HG02970 (cell line): ENCODE results near the gene BTN1A1.

ENCODE experiments used
- ATAC-seq: cut with Tn5 transposase; IDR thresholded peaks from one replicate; pipeline ENCODE4 v1.9.1; 2021; ENCODE audit warnings: mild to moderate bottlenecking, moderate library complexity, moderate number of reproducible peaks; ENCODE audit not compliant: unreplicated experiment, low FRiP score

BTN1A1 gene

DNA sequence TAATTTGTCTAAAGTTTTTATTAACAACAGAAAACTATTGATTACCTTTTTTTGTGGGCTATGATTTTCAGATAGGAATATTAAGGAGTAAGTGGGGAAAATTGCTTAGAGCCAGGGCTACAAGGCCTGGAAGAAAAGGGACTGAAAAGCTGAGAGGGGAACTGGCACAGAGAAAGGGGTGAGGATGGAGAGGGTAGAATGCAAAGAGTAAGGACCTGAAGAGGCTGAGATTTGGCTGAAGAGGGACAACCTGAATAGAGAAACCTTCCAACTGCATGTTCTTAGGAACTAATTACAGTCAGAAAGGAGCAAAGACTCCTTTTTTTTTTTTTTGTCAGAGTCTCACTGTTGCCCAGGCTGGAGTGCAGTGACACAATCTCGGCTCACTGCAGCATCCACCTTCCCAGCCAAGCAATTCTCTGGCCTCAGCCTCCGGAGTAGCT lies 25.6 kb upstream of the BTN1A1 start:
- ATAC-seq, result no peak

DNA sequence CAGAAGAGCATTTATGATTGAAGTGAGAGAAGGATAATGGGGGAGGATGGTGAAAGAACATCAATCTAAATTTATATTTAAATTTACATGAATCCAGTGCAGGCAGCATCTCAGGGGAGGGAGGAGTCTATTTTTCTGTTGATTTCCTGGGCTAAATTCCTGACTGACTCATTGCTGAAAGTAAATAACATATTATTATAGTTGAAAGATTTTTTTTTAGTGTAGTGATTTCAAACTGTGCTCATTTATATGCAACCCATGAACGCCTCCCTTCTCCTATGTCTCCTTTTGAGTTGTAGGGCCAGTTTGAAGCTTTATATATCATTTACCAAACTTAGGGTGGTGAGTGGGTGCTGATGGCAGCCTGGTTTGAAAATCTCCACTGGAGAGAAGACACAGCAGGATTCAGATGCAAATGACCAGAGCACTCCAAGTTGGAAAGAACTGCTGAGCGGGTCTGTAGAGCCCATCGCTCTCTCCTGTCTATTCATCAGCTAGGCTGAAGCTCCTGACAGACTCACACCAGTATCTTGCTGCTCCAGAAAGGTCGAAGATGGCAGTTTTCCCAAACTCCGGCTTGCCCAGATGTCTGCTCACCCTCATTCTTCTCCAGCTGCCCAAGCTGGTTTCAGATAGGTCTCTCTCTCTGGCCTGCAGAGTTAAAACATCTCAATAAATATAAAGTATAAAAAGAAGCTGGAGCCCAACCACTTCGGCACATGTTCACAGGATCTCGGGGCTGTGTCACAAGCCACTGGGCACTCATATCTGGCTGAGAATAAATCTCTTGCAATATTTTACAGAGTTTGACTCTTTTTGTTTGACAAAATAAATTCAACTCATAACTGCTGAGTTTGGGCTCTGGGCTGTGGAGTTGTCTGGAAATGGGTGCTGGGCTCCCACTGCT lies 24.0 kb upstream of the BTN1A1 start:
- no peak for ATAC-seq

DNA sequence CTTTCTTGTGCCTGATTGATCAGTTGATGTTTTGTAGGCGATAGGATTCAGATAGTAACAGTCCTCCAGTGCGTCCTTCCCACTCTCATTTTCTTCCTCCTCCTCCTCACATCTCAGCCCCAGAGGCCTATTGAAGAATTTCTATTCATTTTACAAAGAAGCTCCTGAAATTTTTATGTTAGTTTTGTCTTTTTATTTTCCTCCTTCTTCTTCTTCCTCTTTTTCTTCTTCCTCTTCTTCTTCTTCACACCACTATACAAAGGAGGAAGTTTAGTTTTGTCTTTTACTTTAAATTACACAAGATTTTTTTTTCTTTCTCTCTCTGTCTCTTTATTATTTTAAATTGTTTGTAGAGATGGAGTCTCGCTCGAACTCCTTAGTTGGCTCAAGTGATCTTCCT lies 23.2 kb upstream of the BTN1A1 start:
- ATAC-seq, result no peak

DNA sequence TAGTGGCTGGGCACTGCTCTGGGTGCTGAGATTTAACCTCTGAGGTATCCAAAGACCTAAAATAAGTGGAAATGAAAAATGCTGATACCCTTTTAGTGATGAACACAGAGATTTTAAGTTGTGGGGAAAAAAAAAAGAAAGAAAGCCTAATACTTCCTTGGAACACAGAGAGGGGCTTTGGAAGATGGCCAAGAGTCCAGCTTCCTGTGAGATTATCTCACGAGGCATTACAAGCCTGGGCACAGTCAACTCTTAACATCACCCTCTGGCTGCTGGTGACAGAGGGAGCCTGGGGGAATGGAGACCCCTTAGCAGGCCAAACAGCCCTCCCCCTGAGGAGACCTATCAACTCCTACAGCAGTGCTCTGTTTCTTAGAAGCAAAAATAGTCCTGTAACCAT lies 22.7 kb upstream of the BTN1A1 start:
- ATAC-seq, result no peak

DNA sequence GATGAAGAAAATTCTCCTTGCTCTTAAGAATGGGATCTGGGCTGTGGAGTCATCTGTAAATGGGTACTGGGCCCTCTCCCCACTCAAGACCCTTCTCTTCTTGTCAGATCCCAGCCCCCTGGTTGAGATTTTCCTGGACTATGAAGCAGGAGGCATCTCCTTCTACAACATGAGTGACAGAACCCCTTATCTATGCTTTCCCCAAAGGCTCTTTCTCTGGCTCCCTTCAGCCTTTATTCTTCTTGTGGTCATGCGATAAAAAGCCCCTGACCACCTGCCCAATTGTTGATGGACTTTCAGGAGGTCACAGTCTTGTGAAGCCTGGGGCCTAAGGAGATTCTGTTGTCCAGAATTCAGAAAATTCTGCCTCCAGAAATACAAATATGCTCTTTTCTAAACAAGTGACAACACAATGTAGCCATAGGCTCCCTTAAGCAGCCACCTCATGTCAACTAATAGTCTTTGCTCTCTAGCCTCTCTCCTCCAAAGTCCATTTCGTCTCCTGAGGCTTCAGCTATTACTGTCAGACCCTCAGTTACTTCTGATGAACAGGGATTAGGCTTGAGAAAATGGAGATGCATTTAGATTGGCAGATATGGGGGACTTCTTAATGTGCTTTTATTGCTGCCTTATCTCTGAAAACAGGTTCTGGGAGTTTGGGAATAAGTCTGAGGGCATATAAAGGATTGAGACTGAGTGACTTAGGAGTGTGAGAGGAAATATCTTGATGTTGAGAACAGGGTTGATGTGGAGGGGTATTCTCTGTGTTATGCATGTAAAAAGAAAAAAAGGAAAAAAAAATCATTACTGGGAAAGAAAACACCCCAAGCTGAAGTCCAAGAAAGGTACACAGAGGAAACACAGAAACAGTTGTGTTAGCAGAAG lies 21.8 kb upstream of the BTN1A1 start:
- no peak for ATAC-seq

DNA sequence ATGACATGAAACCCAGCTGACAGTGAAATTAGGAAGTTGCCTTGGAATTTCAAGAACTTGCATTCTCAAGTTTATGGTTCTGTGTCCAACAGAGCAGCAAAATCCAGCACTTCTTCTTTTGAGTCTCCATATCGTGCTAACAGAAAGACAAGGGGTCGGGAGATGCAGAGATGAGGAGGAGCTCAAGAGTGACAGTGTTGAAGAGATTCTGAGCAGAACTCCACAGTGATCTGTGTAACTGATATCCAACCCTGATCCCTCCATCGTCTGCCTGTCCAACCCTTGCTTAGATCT lies 21.2 kb upstream of the BTN1A1 start:
- ATAC-seq, result no peak

DNA sequence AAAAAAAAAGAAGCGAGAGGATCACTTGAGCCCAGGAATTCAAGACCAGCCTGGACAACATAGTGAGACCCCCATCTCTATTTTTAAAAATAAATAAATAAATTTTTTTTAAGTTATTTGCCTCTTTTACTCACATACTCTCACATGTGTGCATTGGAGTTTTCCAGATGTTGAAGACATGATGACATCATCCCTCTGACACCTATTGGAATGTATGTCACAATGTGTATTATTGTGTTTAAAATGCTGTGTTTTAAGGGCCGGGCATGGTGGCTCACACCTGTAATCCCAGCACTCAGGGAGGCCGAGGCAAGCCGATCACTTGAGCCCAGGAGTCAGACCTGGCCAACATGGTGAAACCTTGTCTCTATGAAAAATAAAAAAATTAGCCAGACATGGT lies 17.8 kb upstream of the BTN1A1 start:
- ATAC-seq, result no peak

DNA sequence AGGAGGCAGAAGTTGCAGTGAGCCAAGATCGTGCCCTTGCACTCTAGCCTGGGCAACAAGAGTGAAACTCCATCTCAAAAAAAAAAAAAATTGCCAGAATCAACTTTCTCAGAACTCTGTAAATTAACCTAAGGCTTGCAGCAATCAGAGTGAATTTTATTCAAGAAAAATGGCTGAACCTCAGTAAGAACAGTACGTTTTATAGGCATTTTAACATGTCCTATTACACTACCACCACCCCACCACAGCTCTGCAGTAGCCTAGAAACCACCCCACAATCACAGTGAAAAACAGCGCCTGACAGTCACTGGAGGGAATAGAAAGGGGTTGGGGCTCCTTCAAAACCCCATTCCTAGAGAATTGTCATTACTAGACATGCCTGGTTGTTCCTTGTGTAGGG lies 16.4 kb upstream of the BTN1A1 start:
- no peak for ATAC-seq

DNA sequence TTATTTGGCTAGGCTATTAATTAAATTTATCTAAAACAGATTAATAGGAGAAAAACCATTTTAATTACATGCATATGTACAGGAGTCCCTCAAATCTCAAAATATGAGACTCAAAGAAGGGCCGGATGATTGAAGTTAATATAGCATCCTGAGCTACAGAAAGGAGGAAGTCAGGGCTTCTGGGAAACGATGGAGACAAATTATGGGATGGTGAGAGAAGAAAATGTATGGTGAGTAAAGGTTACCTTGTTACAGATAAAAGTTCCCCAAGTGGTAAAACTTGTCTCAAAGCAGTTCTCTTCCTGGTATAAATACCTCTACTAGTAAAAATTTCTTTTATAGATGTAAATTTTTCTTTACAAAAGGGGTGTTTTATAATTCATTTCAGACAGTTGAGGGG lies 15.9 kb upstream of the BTN1A1 start:
- no peak for ATAC-seq

DNA sequence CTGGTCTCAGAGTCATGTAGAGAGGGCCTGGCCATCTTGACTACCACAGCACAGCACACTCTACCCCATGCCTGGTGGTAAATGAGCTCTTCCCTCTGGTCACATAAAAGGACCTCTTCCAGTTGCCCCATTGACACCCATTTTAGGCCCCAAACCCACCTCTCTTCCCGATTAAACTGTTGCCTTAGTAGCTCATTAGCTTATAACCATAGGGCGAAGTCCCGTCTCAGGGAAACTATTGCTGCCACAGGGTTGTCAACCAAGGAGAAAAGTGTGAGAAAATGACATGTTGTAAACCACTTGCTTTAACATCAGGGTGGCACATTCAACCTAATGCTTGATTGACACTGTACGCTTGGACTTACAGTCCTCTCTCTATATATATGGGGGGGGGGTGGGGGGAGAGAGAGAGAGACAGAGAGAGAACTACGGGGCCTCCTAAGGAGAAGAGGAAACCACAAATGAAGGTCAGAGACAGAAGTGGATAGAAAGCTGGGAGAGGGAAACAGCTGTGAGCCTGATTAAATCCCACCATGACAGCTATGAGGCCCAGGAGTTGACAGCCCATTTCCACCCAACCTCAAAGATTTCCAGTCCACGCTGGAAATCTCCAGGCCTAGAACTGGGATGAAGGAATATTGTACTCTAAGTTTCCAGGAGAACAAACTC lies 14.9 kb upstream of the BTN1A1 start:
- ATAC-seq, result no peak

DNA sequence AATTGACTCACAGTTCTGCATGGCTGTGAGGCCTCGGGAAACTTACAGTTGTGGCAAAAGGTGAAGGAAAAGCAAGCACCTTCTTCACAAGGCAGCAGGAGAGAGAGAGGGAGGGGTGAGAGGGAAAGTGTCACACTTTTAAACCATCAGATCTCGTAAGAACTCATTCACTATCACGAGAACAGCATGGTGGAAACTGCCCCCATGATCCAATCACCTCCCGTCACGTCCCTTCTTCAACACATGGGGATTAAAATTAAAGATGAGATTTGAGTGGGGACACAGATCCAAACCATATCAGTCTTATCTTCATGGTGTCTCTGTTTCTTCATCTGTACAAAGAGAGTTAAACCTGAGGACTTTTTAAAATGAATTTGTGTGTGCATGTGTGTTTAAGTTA lies 13.7 kb upstream of the BTN1A1 start:
- ATAC-seq, result no peak

DNA sequence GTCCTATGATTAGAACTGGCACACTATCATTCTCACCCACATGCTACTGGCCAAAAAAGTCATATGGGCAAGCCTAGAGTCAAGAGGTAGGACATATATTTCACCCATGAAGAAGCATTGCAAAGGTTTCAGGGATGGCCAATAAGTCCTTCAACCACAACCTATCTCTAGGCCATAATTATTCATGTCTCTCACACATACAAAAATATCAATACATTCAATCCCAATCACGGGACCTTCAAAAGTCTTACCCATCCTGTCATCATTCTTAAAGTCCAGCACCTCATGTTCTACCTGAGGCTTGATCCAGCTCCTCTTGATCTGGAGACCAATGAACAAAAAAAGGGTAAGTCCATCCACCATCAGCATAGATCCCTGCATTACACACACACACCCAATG lies 12.6 kb upstream of the BTN1A1 start:
- no peak for ATAC-seq

DNA sequence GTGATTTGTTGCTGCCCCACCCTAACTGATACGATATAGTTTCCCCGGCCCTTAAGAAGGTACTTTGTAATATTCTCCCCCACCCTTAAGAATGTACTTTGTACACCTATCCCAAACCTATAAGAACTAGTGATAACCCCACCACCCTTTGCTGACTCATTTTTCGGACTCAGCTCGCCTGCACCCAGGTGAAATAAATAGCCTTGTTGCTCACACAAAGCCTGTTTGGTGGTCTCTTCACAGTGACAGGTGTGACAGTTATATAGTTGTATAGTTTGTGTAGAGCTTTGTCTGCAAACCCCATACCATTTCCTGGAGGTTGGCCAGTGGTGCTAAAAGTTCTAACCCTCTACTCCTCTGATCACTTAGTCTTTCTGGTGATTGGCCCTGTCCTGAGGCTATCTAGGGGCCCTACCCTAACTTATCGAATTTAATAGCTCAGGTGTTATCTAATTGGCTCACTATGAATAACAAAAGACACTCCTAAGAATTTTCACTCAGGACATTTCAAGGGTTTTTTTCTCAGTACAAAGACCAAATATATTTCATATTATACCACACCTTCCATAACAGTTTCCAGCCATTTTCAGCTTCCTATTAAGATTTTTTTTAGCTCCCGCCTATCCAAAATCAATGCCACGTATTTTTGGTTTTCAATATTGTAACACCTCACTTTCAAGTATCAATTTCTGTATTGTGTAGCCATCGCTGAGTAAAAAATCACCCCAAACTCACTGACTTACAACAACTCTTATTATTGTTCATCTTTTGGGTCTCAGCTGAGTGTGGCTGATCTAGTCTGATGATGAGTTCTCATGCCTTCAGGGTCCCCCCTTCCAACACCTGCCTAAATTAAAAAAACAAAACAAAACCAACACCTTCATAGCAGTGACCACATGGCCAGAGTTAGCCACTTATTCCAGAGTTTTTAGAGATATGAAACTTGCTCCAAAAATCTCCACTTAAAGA lies 9.8 kb upstream of the BTN1A1 start:
- ATAC-seq, result no peak

DNA sequence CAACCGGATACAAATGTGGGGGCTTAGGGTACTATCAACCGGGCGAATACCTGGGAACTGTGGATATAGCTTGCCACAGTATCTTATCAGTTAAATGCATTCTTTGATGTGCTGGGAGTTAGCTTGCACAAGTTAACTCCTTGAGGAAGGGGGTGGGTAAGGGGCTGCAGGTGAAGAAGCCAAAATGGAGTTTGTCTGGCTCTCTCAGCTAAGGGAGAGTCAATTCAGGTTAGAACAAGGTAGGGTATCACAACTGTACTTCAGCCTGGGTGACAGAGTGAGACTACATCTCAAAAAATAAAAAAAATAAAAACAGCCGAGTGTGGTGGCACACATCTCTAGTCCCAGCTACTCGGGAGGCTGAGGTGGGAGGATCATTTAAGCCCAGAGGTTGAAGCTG lies 8.5 kb upstream of the BTN1A1 start:
- no peak for ATAC-seq

DNA sequence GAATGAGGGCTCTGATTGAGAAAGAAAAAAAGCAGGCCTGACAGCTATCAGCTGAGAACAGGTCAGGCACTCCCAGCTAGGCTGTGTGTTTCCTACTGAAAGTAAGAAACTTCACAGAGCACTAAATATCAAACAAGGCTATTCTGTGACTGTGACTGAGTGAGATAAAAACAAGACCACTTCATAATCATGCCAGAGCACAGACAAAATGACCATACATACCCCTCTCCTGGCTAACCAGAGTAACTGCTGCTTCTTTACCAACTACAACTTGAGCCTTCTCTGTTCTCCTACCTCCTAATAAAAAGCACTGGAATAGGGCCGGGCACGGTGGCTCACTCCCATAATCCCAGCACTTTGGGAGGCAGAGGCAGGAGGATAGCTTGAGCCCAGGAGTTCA lies 6.8 kb upstream of the BTN1A1 start:
- ATAC-seq, result no peak

DNA sequence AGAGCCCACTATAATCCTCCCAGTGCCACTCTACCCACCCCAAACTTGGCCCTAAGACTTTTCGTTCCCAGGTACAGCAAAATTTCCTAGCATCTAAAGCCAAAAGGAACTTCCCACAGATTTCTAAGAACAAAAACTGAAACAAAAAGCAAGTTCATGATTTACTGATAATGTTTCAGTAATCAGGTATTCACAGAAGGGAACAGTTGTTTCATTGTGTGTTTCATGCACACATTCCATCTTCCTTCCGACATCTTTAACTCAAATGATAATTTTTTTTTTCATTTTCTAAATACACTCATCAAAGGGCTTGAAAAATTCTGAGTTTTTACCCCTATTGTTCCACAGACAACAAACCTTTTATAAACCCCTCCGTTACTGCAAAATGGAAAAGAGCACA lies 6.0 kb upstream of the BTN1A1 start:
- ATAC-seq, result no peak

DNA sequence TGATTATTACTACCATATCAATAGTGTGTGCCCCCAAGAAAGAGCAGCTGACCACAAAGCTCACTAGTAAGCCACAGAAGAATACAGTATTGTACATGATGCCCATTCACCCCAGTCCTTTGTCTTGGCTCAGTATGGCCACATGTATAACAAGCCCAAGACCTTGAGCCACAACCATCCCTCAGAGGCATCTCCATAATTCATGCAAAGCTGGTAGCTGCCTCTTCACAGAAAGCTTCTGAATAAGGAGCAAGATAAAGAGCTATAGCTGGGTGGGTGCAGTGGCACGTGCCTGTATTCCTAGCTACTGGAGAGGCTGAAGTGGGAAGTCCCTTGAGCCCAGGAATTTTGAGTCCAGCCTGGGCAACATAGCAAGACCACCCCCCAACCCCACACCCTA lies 4.8 kb upstream of the BTN1A1 start:
- ATAC-seq, result no peak

DNA sequence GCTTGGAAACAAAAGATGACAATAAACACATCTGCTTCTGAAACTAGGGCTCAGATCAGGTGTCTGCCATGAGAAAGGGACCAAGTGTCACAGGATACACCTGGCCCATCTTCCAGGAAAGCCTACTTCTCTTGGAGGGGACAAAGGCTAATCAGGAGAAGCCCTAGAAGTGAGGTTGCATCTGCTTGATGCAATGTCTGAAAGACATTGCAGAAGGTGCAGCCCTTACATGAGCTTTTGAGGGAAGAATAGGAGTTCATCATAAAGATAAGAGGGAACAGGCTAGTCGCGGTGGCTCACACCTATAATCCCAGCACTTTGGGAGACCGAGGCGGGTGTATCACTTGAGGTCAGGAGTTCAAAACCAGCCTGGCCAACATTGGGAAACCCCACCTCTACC lies 2.5 kb upstream of the BTN1A1 start:
- ATAC-seq, result no peak

DNA sequence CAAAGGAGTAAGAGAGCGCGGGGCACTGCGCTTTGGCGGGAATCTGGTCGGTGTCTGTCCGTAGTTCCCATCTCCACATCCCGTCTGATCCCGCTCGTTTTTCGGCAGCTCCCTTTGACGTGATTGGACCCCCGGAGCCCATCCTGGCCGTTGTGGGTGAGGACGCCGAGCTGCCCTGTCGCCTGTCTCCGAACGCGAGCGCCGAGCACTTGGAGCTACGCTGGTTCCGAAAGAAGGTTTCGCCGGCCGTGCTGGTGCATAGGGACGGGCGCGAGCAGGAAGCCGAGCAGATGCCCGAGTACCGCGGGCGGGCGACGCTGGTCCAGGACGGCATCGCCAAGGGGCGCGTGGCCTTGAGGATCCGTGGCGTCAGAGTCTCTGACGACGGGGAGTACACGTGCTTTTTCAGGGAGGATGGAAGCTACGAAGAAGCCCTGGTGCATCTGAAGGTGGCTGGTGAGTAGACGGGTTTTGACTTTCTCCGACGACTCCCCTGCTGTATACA lies 1.4 kb downstream of the BTN1A1 start:
- no peak for ATAC-seq

DNA sequence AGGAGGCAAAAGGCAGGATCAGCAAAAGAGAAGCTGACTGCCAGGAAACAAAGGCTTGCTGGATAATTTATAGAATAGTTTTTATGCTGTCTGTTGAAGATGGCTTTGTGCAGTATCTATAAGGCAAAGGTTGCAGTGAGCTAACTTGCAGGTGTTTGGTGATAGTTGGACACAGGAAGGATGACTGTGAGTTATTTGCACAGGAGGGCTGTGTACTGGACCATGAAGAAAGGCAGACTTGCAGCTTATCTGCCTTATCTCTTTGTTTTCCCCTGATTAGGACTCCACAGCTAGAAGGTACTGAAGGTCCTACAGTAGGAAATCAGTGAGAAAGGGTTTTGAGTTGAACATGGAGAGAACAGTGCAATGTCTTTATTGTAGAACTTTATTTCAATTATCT lies 2.1 kb downstream of the BTN1A1 start:
- ATAC-seq, result no peak
